SK-N-SH (cell line): ENCODE data around the gene TMCC2. TPM values are rescaled to one million over a fixed set of nuclear protein-coding genes. Genes with fewer than 3 reads are reported as not detected.

Source experiments
- CTCF ChIA-PET: fragments of 300-600, 350-600 bp; formaldehyde crosslinking; extraction: SDS; loops from one replicate; lab custom pipeline; 2021; lab: Yijun Ruan, JAX
- POLR2A ChIA-PET: fragments of 350-600 bp; sonication (Branson Sonifier 250); formaldehyde crosslinking; extraction: SDS; loops from one replicate; lab custom pipeline; 2020; ENCODE audit warnings: antibody characterized with exemption, inconsistent platforms; lab: Yijun Ruan, JAX
- DNase-seq: peaks from one replicate; pipeline ENCODE4 v3.0.0; 2012
- H2AFZ ChIP-seq: fragments of 200-600 bp; sonication (generic); 2 replicates; pipeline ENCODE4 v1.8.1; 2016; ENCODE audit warnings: antibody characterized with exemption, mild to moderate bottlenecking, low read depth
- H3F3A ChIP-seq: fragments of 200-600 bp; sonication (generic); replicated peaks from 2 replicates; pipeline ENCODE3; 2016; ENCODE audit warnings: antibody characterized with exemption, mild to moderate bottlenecking; ENCODE audit not compliant: insufficient read depth
- H3K27ac ChIP-seq, 2 experiments: fragments of 200-500 bp in 1 of 2; fragments of 200-600 bp in 1 of 2; sonication (Bioruptor generic) in 1 of 2; sonication (generic), shearing (Covaris generic) in 1 of 2; 2 replicates each; pipeline versions ENCODE4 v1.5.1 to v1.6.1; 2014 to 2016; ENCODE audit warnings: low read depth in 2 of 2, inconsistent platforms in 1 of 2, low read length in 1 of 2, mild to moderate bottlenecking in 1 of 2, mixed read lengths in 1 of 2
- H3K27me3 ChIP-seq: fragments of 200-600 bp; sonication (generic), shearing (Covaris generic); 2 replicates; pipeline ENCODE4 v1.6.1; 2016; ENCODE audit warnings: mixed run types; ENCODE audit not compliant: insufficient read depth
- H3K36me3 ChIP-seq, 2 experiments: fragments of 200-500 bp in 1 of 2; fragments of 200-600 bp in 1 of 2; sonication (Bioruptor generic) in 1 of 2; sonication (generic) in 1 of 2; replicated peaks in 1 of 2; 2 replicates each; pipeline versions ENCODE3 to v1.5.1; 2014 to 2016; ENCODE audit warnings: low read length in 1 of 2, mild to moderate bottlenecking in 1 of 2; ENCODE audit not compliant: insufficient read depth in 2 of 2, control insufficient read depth in 1 of 2
- H3K4me1 ChIP-seq, 2 experiments: fragments of 200-500 bp in 1 of 2; fragments of 200-600 bp in 1 of 2; sonication (Bioruptor generic) in 1 of 2; sonication (generic), shearing (Covaris generic) in 1 of 2; 2 replicates each; pipeline versions ENCODE4 v1.5.1 to v1.6.1; 2014 to 2016; ENCODE audit warnings: low read depth in 1 of 2, low read length in 1 of 2, mixed run types in 1 of 2; ENCODE audit not compliant: insufficient read depth in 2 of 2, control insufficient read depth in 1 of 2
- H3K4me2 ChIP-seq: fragments of 200-600 bp; sonication (generic), shearing (Covaris generic); 2 replicates; pipeline ENCODE4 v1.6.1; 2017; ENCODE audit warnings: mixed run types
- H3K4me3 ChIP-seq, 2 experiments: fragments of 200-500 bp in 1 of 2; fragments of 200-600 bp in 1 of 2; sonication (Bioruptor generic) in 1 of 2; sonication (generic), shearing (Covaris generic) in 1 of 2; 2 replicates each; pipeline versions ENCODE4 v1.5.1 to v1.8.1; 2014 to 2016; ENCODE audit warnings: low read depth in 2 of 2, inconsistent platforms in 1 of 2, low read length in 1 of 2, mild to moderate bottlenecking in 1 of 2, mixed read lengths in 1 of 2, moderate library complexity in 1 of 2
- H3K79me2 ChIP-seq: fragments of 200-600 bp; sonication (generic); 2 replicates; pipeline ENCODE4 v1.8.1; 2017; ENCODE audit warnings: mild to moderate bottlenecking; ENCODE audit not compliant: insufficient read depth
- H3K9ac ChIP-seq: fragments of 200-600 bp; sonication (generic); 2 replicates; pipeline ENCODE4 v1.6.1; 2017; ENCODE audit warnings: mixed run types
- H3K9me2 ChIP-seq: fragments of 200-600 bp; sonication (generic); 2 replicates; pipeline ENCODE4 v1.6.1; 2017; ENCODE audit warnings: mixed run types
- H3K9me3 ChIP-seq: fragments of 200-600 bp; sonication (generic); 2 replicates; pipeline ENCODE4 v1.6.1; 2017; ENCODE audit warnings: mixed run types, mild to moderate bottlenecking, moderate library complexity
- H4K20me1 ChIP-seq: fragments of 200-600 bp; sonication (generic); 2 replicates; pipeline ENCODE4 v1.6.1; 2017; ENCODE audit warnings: mild to moderate bottlenecking, mixed run types; ENCODE audit not compliant: insufficient read depth
- EP300 ChIP-seq, 2 experiments: IDR thresholded peaks; 2 replicates each; pipeline versions ENCODE4 v1.4.0 to v1.6.1; 2012; ENCODE audit warnings: borderline replicate concordance in 1 of 2, low read depth in 1 of 2, low read length in 1 of 2
- FOXJ3 ChIP-seq: sonication (generic); formaldehyde crosslinking; IDR thresholded peaks from 2 replicates; pipeline ENCODE4 v1.5.1; 2020; ENCODE audit warnings: mild to moderate bottlenecking, missing genetic modification reagents
- GABPA ChIP-seq: IDR thresholded peaks from 2 replicates; pipeline ENCODE4 v1.4.0; 2012; ENCODE audit warnings: low read depth, mild to moderate bottlenecking
- IRF3 ChIP-seq: fragments of 150-350 bp; IDR thresholded peaks from 2 replicates; pipeline ENCODE4 v1.6.1; 2016; ENCODE audit warnings: mild to moderate bottlenecking, low read depth, low read length
- MXI1 ChIP-seq: IDR thresholded peaks from 2 replicates; pipeline ENCODE4 v1.6.1; 2012; ENCODE audit warnings: mild to moderate bottlenecking, low read depth, low read length, improper control_type of control experiment
- NRF1 ChIP-seq: IDR thresholded peaks from 2 replicates; pipeline ENCODE4 v1.6.1; 2012; ENCODE audit warnings: low read depth, mild to moderate bottlenecking, low read length
- RCOR1 ChIP-seq: fragments of 150-350 bp; IDR thresholded peaks from 2 replicates; pipeline ENCODE4 v1.6.1; 2017; ENCODE audit warnings: antibody characterized with exemption, low read length
- RFX5 ChIP-seq: IDR thresholded peaks from 2 replicates; pipeline ENCODE4 v1.6.1; 2012; ENCODE audit warnings: mild to moderate bottlenecking, improper control_type of control experiment, low read length
- TAF1 ChIP-seq: IDR thresholded peaks from 2 replicates; pipeline ENCODE4 v1.6.1; 2012; ENCODE audit warnings: low read depth, mild to moderate bottlenecking, low read length, moderate library complexity, borderline replicate concordance
- YY1 ChIP-seq: IDR thresholded peaks from 2 replicates; pipeline ENCODE4 v1.4.0; 2012; ENCODE audit warnings: low read depth, mild to moderate bottlenecking
- ZBTB33 ChIP-seq: IDR thresholded peaks from 2 replicates; pipeline ENCODE4 v1.4.0; 2012; ENCODE audit warnings: low read depth, borderline replicate concordance
- WGBS: methylation state at CpG from one replicate; pipeline ENCODE4 v1.1.6; 2017; ENCODE audit warnings: low lambda C conversion rate; 5-methylcytosine and 5-hydroxymethylcytosine counted together
- polyA plus RNA-seq, 3 experiments: library from polyadenylated mRNA; depleted of rRNA; stranded (reverse); fragments of >200 nt; gene quantifications; 2 replicates each; pipeline ENCODE4 v1.2.3, GENCODE V29; 2012

Gene TMCC2
- polyA plus RNA-seq, 1 of the 3 experiments (the other 2 are of a cell fraction): 6.0 TPM

GRCh38 chr1:205190845-205191577 lies 36.7 kb upstream of the TMCC2 start:
- Histone ChIP-seq H3K9me2 (no peaks in the 10 kb centered on the region), H3K27me3 (no peaks in the 10 kb centered on the region), H3K27ac (no peak overlapping the region), H3K4me2 (no peak overlapping the region), H3K9me3 (no peaks in the 10 kb centered on the region), H2AFZ (no peak overlapping the region), H3K4me1 (peaks cover 7 to 13% of the 10 kb centered on the region in 2 experiments; a peak in 2 of 4 replicates), H3F3A (no peaks in the 10 kb centered on the region), H3K4me3 (no peak overlapping the region), H4K20me1 (no peaks in the 10 kb centered on the region; the same call in 1 of the 2 replicates), H3K36me3 (peaks cover 0 to 7% of the 10 kb centered on the region in 2 experiments), H3K79me2 (peaks cover 52% of the 10 kb centered on the region), H3K9ac (no peak overlapping the region)
- CTCF ChIA-PET: interaction anchor here (0.9 to 2.7 kb wide), 4 partner anchors 20 to 65 kb away, joined by 3 to 15 read pairs (median 4); no protein-coding TSS in a partner anchor
- POLR2A ChIA-PET: no interaction called here
- WGBS: 73% methylated on average over 9 of the region's 9 CpGs
- DNase-seq: no peak
- TF ChIP-seq IRF3: no peak
- TF ChIP-seq YY1: no peak
- no peak for TF ChIP-seq GABPA

- DNase-seq: peak; percentile 43
- peaks cover 0 to 6% of the 10 kb centered on the region in 2 experiments for H3K36me3 ChIP-seq
- H3K9me2 ChIP-seq: no peaks in the 10 kb centered on the region
- H3K4me2 ChIP-seq: no peak overlapping the region
- peaks cover 54% of the 10 kb centered on the region for H3K79me2 ChIP-seq
- H3K27ac ChIP-seq: no peak overlapping the region
- ChIA-PET CTCF (interaction anchor here (0.6 to 2.7 kb wide), 6 partner anchors 13 to 69 kb away, joined by 3 to 15 read pairs (median 4); partner anchors contain the start of gene TMCC2), POLR2A (no interaction called here)
- H3K27me3 ChIP-seq: no peaks in the 10 kb centered on the region
- H3K9me3 ChIP-seq: no peaks in the 10 kb centered on the region
- peaks cover 7 to 13% of the 10 kb centered on the region in 2 experiments; a peak in 2 of 4 replicates for H3K4me1 ChIP-seq
- no peak overlapping the region for H3K4me3 ChIP-seq
- H3F3A ChIP-seq: no peaks in the 10 kb centered on the region
- TF ChIP-seq MXI1 (peak; percentile 61), TAF1 (no peak), NRF1 (no peak), RCOR1 (peak; percentile 26; the same call in 1 of the 2 replicates), FOXJ3 (CRISPR knock-in tag) (no peak), EP300 (IDR thresholded peaks at IDR 0.05; ENCODE audit: borderline replicate concordance in 1 of 2, low read depth in 1 of 2, low read length in 1 of 2) (peak in 1 of 2 experiments; percentile 57; a peak in 2 of 4 replicates), RFX5 (no peak), ZBTB33 (no peak)
- 45% methylated on average over 2 of the region's 2 CpGs for whole genome bisulfite sequencing
- H4K20me1 ChIP-seq: no peaks in the 10 kb centered on the region; the same call in 1 of the 2 replicates
- H3K9ac ChIP-seq: no peak overlapping the region
- no peak overlapping the region for H2AFZ ChIP-seq
Measured at GRCh38 chr1:205191622-205192021, 36.1 kb upstream of the TMCC2 start.
